H9 (cell line): Measurements from ENCODE around the gene C16orf78. TPM values are rescaled to one million over a fixed set of nuclear protein-coding genes. Genes with fewer than 3 reads are reported as not detected.

Source experiments
- DNase-seq: peaks from one replicate; pipeline ENCODE4 v3.0.0-alpha.2; 2017
- H2AFZ ChIP-seq: one replicate; pipeline ENCODE4 v1.6.1; 2013; ENCODE audit warnings: mild to moderate bottlenecking, low read length, control low read depth, moderate library complexity
- H2AK5ac ChIP-seq: 2 replicates; pipeline ENCODE4 v1.6.1; 2013; ENCODE audit warnings: low read length, control low read depth, mixed read lengths; ENCODE audit not compliant: insufficient read length
- H2BK120ac ChIP-seq: one replicate; pipeline ENCODE4 v1.6.1; 2013; ENCODE audit warnings: low read depth, mild to moderate bottlenecking, low read length, control low read depth, inconsistent platforms; ENCODE audit not compliant: poor library complexity, severe bottlenecking
- H2BK12ac ChIP-seq: 2 replicates; pipeline ENCODE4 v1.6.1; 2013; ENCODE audit warnings: low read length, control low read depth, mixed read lengths, low read depth; ENCODE audit not compliant: insufficient read length
- H2BK15ac ChIP-seq: 2 replicates; pipeline ENCODE4 v1.6.1; 2013; ENCODE audit warnings: low read depth, low read length, control low read depth
- H2BK20ac ChIP-seq: one replicate; pipeline ENCODE4 v1.6.1; 2013; ENCODE audit warnings: low read depth, mild to moderate bottlenecking, low read length, control low read depth, inconsistent platforms; ENCODE audit not compliant: poor library complexity, severe bottlenecking
- H2BK5ac ChIP-seq: 2 replicates; pipeline ENCODE4 v1.6.1; 2013; ENCODE audit warnings: low read length, control low read depth, mixed read lengths; ENCODE audit not compliant: insufficient read length
- H3K14ac ChIP-seq: 2 replicates; pipeline ENCODE4 v1.6.1; 2013; ENCODE audit warnings: low read length, control low read depth; ENCODE audit not compliant: insufficient read depth
- H3K18ac ChIP-seq: 2 replicates; pipeline ENCODE4 v1.6.1; 2013; ENCODE audit warnings: low read depth, mild to moderate bottlenecking, mixed read lengths, low read length, control low read depth; ENCODE audit not compliant: insufficient read length
- H3K23ac ChIP-seq: 2 replicates; pipeline ENCODE4 v1.6.1; 2013; ENCODE audit warnings: low read length, control low read depth, mixed read lengths, low read depth; ENCODE audit not compliant: insufficient read length
- H3K23me2 ChIP-seq: 2 replicates; pipeline ENCODE4 v1.6.1; 2013; ENCODE audit warnings: low read depth, mild to moderate bottlenecking, mixed read lengths, low read length, control low read depth; ENCODE audit not compliant: insufficient read length, poor library complexity, severe bottlenecking
- H3K27ac ChIP-seq: 2 replicates; pipeline ENCODE4 v1.5.1; 2013; ENCODE audit warnings: low read length, control low read depth, mixed read lengths, low read depth; ENCODE audit not compliant: insufficient read length
- H3K27me3 ChIP-seq: 2 replicates; pipeline ENCODE4 v1.6.1; 2013; ENCODE audit warnings: low read length, control low read depth, inconsistent platforms; ENCODE audit not compliant: insufficient read depth
- H3K4ac ChIP-seq: 2 replicates; pipeline ENCODE4 v1.6.1; 2013; ENCODE audit warnings: low read depth, mild to moderate bottlenecking, control low read depth, inconsistent platforms, low read length, moderate library complexity
- H3K4me1 ChIP-seq: 2 replicates; pipeline ENCODE4 v1.6.1; 2013; ENCODE audit warnings: low read length, control low read depth, inconsistent platforms; ENCODE audit not compliant: insufficient read depth
- H3K4me2 ChIP-seq: 2 replicates; pipeline ENCODE4 v1.6.1; 2013; ENCODE audit warnings: low read length, control low read depth, mixed read lengths; ENCODE audit not compliant: insufficient read length, insufficient read depth
- H3K56ac ChIP-seq: 2 replicates; pipeline ENCODE4 v1.6.1; 2013; ENCODE audit warnings: low read depth, mild to moderate bottlenecking, mixed read lengths, low read length, control low read depth; ENCODE audit not compliant: insufficient read length
- H3K79me1 ChIP-seq: 2 replicates; pipeline ENCODE4 v1.6.1; 2013; ENCODE audit warnings: low read depth, mild to moderate bottlenecking, moderate library complexity, low read length, control low read depth, inconsistent platforms; ENCODE audit not compliant: insufficient read depth, poor library complexity, severe bottlenecking
- H3K79me2 ChIP-seq: 2 replicates; pipeline ENCODE4 v1.6.1; 2013; ENCODE audit warnings: low read length, control low read depth, inconsistent platforms; ENCODE audit not compliant: insufficient read depth
- H3K9ac ChIP-seq: 2 replicates; pipeline ENCODE4 v1.6.1; 2013; ENCODE audit warnings: low read length, control low read depth, mixed read lengths; ENCODE audit not compliant: insufficient read length; ENCODE audit errors: extremely low read depth
- H3K9me3 ChIP-seq: one replicate; pipeline ENCODE4 v1.6.1; 2013; ENCODE audit warnings: low read depth, low read length, inconsistent platforms; ENCODE audit not compliant: control insufficient read depth
- H3T11ph ChIP-seq: one replicate; pipeline ENCODE4 v1.6.1; 2013; ENCODE audit warnings: mild to moderate bottlenecking, low read length, control low read depth, inconsistent platforms
- H4K20me1 ChIP-seq: one replicate; pipeline ENCODE4 v1.6.1; 2013; ENCODE audit not compliant: control insufficient read depth, insufficient read length, insufficient read depth
- H4K5ac ChIP-seq: 2 replicates; pipeline ENCODE4 v1.6.1; 2013; ENCODE audit warnings: low read depth, mild to moderate bottlenecking, mixed read lengths, low read length, control low read depth; ENCODE audit not compliant: insufficient read length
- H4K8ac ChIP-seq: replicated peaks from 2 replicates; pipeline ENCODE4 v1.6.1; 2013; ENCODE audit warnings: low read length, control low read depth, mixed read lengths, low read depth; ENCODE audit not compliant: insufficient read length
- H4K91ac ChIP-seq: 2 replicates; pipeline ENCODE4 v1.6.1; 2013; ENCODE audit warnings: low read depth, mild to moderate bottlenecking, moderate library complexity, mixed read lengths, low read length, control low read depth; ENCODE audit not compliant: insufficient read length
- H3K27ac Mint-ChIP-seq, 3 experiments: 2 replicates in 2 of 3; 3 replicates in 1 of 3; pipeline ENCODE4 v1.8.0; 2020 to 2021; ENCODE audit warnings: mixed read lengths in 3 of 3, mild to moderate bottlenecking in 1 of 3, moderate library complexity in 1 of 3
- H3K27me3 Mint-ChIP-seq: 2 replicates; pipeline ENCODE4 v1.8.0; 2021; ENCODE audit warnings: low read depth, mild to moderate bottlenecking, moderate library complexity, mixed read lengths
- H3K36me3 Mint-ChIP-seq, 3 experiments: 2 replicates in 2 of 3; 3 replicates in 1 of 3; pipeline ENCODE4 v1.8.0; 2020 to 2021; ENCODE audit warnings: low read depth in 3 of 3, mixed read lengths in 3 of 3; ENCODE audit not compliant: insufficient read depth in 1 of 3
- H3K4me1 Mint-ChIP-seq, 2 experiments: 2 replicates each; pipeline ENCODE4 v1.8.0; 2020; ENCODE audit warnings: mixed read lengths in 2 of 2
- H3K4me3 Mint-ChIP-seq, 2 experiments: 2 replicates in 1 of 2; 3 replicates in 1 of 2; pipeline ENCODE4 v1.8.0; 2020 to 2021; ENCODE audit warnings: mild to moderate bottlenecking in 2 of 2, mixed read lengths in 2 of 2, moderate library complexity in 1 of 2
- H3K9me3 Mint-ChIP-seq, 2 experiments: 2 replicates in 1 of 2; 3 replicates in 1 of 2; pipeline ENCODE4 v1.8.0; 2020; ENCODE audit warnings: mild to moderate bottlenecking in 2 of 2, mixed read lengths in 2 of 2, moderate library complexity in 1 of 2
- WGBS: extraction: QIAGEN DNeasy Blood & Tissue Kit; methylation state at CpG from one replicate; pipeline ENCODE4 v1.1.7; 2013; ENCODE audit warnings: missing lambda C conversion rate, low lambda C conversion rate, mixed read lengths; ENCODE audit not compliant: insufficient read length; ENCODE audit errors: extremely low coverage; 5-methylcytosine and 5-hydroxymethylcytosine counted together
- total RNA-seq: library from RNA; stranded (reverse); gene quantifications from 2 replicates; pipeline ENCODE4 v1.2.1, GENCODE V29; 2021
- TF ChIP-seq, protein P1 (sequence below): fragments of 200-600 bp; sonication (generic); conservative IDR thresholded peaks from 3 replicates; pipeline ENCODE4 v1.8.0; 2021; ENCODE audit warnings: antibody characterized with exemption, mild to moderate bottlenecking

C16orf78 gene
- total RNA-seq, 1 experiment from 2014 or later: not detected

DNA sequence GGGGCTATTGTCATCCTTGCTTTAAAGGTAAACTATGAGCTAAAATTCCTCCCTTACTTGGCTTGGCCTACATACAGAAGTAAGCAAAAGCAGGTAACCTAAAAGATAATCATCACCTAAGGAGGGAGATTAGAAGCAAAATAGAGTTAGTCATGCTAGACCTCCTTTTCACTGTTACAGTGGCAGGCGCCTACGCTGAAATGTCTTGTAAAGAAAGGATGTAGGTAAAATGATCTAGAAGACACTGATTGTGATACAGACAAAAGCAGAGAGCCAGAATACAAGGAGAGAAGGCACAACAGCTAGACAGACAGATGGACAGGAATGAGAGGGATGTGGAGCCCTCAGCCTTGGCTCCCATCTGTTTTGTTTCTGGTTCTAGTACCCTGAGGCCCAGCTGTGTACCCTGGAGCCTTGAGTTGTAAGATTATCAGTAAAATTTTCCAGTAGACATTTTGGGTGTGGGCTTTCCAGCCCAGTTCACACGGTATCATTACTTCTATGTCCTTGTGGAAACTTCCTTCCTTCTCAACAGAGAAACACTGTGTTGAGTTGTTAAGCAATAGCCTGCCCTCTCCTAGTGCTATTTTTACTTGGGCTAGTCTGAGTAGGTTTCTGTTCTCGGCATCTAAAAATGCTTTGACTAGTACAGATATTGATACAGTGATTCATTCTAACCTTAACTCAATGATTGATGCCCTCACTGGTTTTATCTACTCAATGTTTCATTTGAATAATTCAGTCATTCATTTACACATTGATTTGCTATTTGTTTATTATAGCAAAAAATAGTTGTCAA is 7.7 kb upstream of the C16orf78 start:
- Mint-ChIP-seq H3K27ac (peak overlapping the region in 1 of 3 experiments; percentile 34; a peak in 1 of 7 replicates), H3K4me1 (peaks cover 51 to 58% of the 10 kb centered on the region in 2 experiments), H3K36me3 (peaks cover 9 to 17% (median 11%) of the 10 kb centered on the region in 3 experiments)

More for the DNA sequence above, 7.7 kb upstream of the C16orf78 start:
- no peak overlapping the region for H3K4me3 Mint-ChIP-seq
- H2BK12ac ChIP-seq: no peak overlapping the region
- H3K27me3 Mint-ChIP-seq: peaks cover 5% of the 10 kb centered on the region
- H4K5ac ChIP-seq: no peak overlapping the region
- no peak overlapping the region for H3K23ac ChIP-seq
- peaks cover 7 to 11% of the 10 kb centered on the region in 2 experiments; a peak in 4 of 5 replicates for H3K9me3 Mint-ChIP-seq
- TF ChIP-seq, protein P1, sequence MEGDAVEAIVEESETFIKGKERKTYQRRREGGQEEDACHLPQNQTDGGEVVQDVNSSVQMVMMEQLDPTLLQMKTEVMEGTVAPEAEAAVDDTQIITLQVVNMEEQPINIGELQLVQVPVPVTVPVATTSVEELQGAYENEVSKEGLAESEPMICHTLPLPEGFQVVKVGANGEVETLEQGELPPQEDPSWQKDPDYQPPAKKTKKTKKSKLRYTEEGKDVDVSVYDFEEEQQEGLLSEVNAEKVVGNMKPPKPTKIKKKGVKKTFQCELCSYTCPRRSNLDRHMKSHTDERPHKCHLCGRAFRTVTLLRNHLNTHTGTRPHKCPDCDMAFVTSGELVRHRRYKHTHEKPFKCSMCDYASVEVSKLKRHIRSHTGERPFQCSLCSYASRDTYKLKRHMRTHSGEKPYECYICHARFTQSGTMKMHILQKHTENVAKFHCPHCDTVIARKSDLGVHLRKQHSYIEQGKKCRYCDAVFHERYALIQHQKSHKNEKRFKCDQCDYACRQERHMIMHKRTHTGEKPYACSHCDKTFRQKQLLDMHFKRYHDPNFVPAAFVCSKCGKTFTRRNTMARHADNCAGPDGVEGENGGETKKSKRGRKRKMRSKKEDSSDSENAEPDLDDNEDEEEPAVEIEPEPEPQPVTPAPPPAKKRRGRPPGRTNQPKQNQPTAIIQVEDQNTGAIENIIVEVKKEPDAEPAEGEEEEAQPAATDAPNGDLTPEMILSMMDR: no peak
- no peak overlapping the region for H3K14ac ChIP-seq
- no peaks in the 10 kb centered on the region for H4K20me1 ChIP-seq
- no peak overlapping the region for H3T11ph ChIP-seq
- H3K4ac ChIP-seq: no peak overlapping the region
- H3K18ac ChIP-seq: no peak overlapping the region
- no peak overlapping the region for H2AFZ ChIP-seq
- H3K27me3 ChIP-seq: no peaks in the 10 kb centered on the region
- H2AK5ac ChIP-seq: no peak overlapping the region
- H2BK120ac ChIP-seq: no peak overlapping the region
- H3K79me2 ChIP-seq: 0 out of 2 replicates have a peak, but pooled peaks cover 2% of the 10 kb centered on the region
- no peak for DNase-seq
- H3K27ac ChIP-seq: no peak overlapping the region
- H3K56ac ChIP-seq: no peak overlapping the region
- no peaks in the 10 kb centered on the region for H3K9me3 ChIP-seq
- WGBS: no CpG with 5 or more reads among the region's 4 CpGs
- no peaks in the 10 kb centered on the region for H3K23me2 ChIP-seq
- peaks cover 14% of the 10 kb centered on the region; the same call in 1 of the 2 replicates for H3K4me1 ChIP-seq
- H4K8ac ChIP-seq: no peak overlapping the region
- H2BK5ac ChIP-seq: no peak overlapping the region
- no peak overlapping the region for H2BK20ac ChIP-seq
- H4K91ac ChIP-seq: no peak overlapping the region
- H3K4me2 ChIP-seq: no peak overlapping the region
- H2BK15ac ChIP-seq: no peak overlapping the region
- no peaks in the 10 kb centered on the region for H3K79me1 ChIP-seq
- H3K9ac ChIP-seq: no peak overlapping the region
